HG03066 (cell line): ENCODE data around the gene UGT1A5.

ENCODE experiments used
- ATAC-seq: cut with Tn5 transposase; IDR thresholded peaks from one replicate; pipeline ENCODE4 v1.9.1; 2021; ENCODE audit warnings: low read depth; ENCODE audit not compliant: unreplicated experiment

UGT1A5 gene

GRCh38 chr2:233712611-233713261 is at the start of gene UGT1A5:
Gene UGT1A5, plus strand, starts transcription at chr2:233712907. Its CDS starts 85 bp downstream, at chr2:233712992.
- no peak for ATAC-seq

- ATAC-seq, result no peak
Observed at GRCh38 chr2:233663911-233664310, 48.8 kb upstream of the UGT1A5 start.

DNA sequence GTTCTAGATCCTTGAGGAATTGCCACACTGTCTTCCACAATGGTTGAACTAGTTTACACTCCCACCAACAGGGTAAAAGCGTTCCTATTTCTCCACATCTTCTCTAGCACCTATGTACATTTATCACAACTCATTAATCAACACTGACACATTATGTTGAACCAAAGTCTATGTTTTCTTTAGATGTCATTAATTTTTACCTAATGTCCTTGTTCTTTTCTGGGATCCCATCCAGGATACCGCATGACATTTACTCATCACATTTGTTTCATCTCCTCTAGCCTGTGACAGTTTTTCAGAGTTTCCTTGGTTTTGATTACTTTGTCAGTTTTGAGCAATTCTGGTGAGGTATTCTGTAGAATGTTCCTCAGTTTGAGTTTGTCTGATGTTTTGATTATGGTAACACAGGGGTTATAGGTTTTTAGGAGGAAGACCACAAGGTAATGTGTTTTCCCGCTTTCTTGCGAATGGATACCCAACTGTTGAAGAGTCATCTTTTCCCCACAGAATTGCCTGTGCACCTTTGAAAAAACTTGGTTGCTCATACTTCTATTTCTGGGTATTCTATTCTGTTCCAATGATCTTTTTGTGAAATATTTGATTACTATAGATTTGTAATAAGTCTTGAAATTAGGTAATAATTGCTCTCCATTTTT is 44.0 kb upstream of the UGT1A5 start:
- no peak for ATAC-seq

DNA sequence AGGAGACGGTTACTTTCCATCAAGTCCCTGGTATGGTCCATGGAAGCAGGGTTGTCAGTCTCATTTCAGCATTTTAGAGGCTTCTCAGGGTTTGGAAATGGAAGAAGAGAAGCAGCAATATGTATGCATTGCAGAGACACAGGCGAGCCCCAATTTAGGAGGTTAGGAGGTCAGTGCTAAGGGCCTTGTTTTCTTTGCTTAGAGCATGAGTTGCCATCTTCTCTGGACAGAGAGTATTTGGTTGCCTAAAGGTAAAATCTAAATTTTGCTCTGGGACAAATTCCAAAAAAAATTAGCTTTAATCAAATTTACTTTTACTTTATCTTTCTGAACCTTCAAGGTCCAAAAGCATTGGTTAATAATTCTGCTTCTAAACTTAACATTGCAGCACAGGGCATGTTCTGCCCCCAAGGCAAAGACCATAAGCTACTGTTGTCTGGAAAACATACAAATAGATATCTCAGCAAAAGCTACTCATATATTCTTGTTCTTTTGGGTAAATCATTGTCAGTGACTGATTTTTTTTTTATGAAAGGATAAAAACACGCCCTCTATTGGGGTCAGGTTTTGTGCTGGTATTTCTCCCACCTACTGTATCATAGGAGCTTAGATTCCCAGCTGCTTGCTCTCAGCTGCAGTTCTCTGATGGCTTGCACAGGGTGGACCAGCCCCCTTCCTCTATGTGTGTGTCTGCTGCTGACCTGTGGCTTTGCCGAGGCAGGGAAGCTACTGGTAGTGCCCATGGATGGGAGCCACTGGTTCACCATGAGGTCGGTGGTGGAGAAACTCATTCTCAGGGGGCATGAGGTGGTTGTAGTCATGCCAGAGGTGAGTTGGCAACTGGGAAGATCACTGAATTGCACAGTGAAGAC is 41.2 kb upstream of the UGT1A5 start, which contains the start of gene UGT1A9:
Gene UGT1A9, plus strand, starts transcription at position 609 of the 872 bp plus-strand sequence. Its CDS starts 37 bp downstream, at position 646.
- no peak for ATAC-seq

GRCh38 chr2:233672886-233673285 is 39.8 kb upstream of the UGT1A5 start:
- no peak for ATAC-seq

DNA sequence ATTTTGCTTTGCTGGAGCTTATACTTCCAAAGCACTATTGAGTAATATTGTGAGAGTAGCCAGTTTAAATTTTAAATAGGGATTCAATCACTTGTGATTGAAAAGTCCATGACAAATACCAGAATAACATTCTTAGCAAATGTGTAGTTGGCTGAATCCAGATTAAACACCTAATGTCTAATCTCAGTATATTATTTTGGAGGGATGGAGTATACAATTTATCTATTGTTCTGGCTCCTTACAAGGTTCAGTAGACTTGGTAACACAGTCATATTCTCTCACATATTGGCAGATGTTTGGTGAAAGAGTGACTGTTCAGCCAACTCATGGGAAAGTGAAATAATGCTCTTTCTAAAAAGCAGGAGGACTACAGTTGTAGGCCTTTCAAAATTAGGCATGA is 38.8 kb upstream of the UGT1A5 start:
- ATAC-seq, result no peak

DNA sequence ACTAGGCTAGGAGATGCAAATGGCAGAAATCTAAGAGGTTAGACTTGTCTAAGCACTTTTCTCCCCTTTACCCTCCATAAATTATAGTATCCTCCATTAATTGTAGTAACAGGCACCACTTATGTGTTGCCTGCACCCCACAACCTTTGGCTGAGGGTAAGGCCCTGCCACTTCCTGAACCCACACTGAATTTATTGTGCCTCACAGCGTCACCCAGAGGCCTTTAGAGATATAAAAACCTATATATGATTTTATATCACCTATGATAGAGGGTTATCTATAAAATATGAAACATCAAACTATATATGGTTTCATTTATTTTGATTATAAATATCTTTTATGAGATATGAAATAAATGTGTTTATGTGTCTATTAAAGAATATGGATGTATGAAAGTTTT is 38.4 kb upstream of the UGT1A5 start:
- ATAC-seq, result no peak

DNA sequence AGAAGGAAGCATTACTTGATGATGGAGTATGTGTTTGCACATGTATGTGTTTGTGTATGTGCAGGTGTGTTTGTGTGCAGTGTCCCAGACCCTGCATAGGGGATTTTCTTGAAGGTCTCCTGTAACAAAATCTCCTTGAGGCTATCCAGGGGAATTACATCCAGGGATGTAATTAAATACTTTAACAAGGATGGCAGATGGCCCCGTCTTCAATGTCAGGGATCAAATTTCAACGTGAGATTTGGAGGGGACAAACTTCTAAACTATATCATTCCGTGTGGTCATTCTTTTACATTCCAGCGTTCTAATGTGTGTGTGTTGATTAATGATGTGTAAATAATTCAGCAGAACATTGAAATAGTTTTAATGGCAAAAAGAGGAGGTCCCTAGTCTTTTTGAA is 37.7 kb upstream of the UGT1A5 start:
- ATAC-seq, result no peak

GRCh38 chr2:233676046-233676445 is 36.7 kb upstream of the UGT1A5 start:
- ATAC-seq, result no peak

DNA sequence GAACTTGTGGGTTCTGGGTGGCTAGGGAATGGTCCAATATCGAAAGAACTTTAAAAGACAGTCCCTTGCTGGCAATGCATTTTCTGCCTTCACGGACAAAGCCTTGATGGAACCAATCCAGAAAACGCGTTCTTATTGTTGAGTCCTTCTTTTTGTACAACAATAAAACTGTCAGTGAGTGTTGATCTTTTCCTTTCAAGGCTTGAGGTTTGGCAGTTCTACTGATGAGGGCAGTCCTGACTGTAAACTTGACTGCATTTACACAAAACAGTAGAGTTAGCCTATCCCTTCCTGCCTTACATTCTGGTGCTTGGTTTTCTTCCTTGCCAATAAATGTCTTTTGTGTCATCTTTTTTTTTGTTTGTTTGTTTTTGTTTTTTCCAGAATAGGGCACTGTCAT is 33.5 kb upstream of the UGT1A5 start:
- ATAC-seq, result no peak

GRCh38 chr2:233680361-233681045 is 32.2 kb upstream of the UGT1A5 start:
- ATAC-seq, result no peak

GRCh38 chr2:233681521-233682099 is 31.1 kb upstream of the UGT1A5 start, which contains the start of gene UGT1A7:
Gene UGT1A7, plus strand, starts transcription at chr2:233681901. Its CDS starts 37 bp downstream, at chr2:233681938.
- ATAC-seq, result no peak

GRCh38 chr2:233684640-233685039 is 28.1 kb upstream of the UGT1A5 start:
- no peak for ATAC-seq

GRCh38 chr2:233686928-233687327 is 25.8 kb upstream of the UGT1A5 start:
- ATAC-seq, result no peak

DNA sequence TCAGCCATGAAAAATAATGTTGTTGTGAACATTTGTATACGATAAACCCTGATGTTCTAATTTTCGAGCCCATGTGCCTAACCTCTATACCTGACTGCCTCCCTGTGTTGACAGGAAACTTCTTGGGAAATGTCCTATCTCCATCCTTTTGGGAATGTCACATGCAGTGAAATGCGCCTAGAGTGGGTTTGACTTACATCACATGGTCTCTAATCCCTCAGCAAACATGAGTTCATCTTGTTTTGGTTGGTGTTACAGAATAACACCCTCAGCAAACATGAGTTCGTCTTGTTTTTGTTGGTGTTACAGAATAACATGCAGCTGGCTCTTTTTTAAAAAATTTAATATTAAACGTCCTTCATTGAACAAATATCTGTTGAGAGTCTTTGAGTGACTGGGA is 24.4 kb upstream of the UGT1A5 start:
- no peak for ATAC-seq

DNA sequence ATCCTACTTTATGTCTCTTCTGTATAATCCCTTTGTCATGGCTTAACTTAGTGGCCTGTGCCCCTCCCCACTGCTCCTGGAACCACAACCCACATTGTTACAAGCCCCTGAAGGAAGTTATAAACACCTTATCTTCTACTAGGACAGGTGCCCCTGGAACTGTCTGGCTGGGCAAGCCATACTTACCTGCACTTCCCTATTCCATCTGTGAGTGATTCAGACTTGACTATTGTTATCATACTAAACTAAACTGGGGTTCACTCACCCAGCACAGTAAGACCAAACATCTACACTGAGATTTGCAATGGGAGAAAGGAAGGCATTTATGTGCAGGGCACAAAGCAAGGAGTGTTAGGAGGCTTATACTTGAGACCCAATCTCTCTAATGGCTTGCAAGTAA is 23.7 kb upstream of the UGT1A5 start:
- no peak for ATAC-seq

DNA sequence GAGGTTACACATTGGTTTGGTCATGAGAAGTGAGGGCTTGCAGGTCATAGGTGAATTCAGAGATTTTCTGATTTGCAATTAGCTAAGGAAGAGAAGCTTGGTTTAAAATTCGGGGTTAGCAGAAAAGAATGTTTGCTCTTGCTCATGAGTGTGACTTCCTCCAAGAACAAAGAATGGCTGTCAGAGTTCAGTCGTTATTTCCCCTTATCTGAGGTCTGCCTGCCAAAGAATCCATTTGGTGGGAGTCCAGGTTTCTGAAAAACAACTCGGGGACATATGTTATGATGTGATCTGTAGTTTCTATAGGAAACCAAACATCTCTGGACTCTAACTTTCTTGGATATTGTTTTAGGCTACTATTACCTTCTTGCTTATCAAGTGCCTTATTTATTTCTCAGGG is 23.2 kb upstream of the UGT1A5 start:
- no peak for ATAC-seq

DNA sequence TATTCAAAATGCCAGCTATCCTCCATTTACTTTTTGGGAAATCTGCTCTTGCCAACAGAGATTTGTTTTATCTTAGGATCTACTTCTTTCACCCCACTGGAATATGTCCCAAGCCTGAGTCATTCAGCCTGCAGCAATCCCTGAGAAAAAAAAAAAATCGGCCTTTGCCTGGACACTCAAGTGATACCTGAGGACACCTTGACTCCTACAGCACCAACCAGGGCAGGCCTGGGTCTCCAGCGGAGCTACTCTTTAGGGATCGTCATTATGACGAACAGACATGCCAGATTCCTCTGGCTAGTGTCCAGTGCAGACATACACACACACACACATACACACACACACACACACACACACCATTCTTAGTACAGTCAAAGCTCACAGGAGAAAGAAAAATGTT is 22.3 kb upstream of the UGT1A5 start:
- no peak for ATAC-seq

DNA sequence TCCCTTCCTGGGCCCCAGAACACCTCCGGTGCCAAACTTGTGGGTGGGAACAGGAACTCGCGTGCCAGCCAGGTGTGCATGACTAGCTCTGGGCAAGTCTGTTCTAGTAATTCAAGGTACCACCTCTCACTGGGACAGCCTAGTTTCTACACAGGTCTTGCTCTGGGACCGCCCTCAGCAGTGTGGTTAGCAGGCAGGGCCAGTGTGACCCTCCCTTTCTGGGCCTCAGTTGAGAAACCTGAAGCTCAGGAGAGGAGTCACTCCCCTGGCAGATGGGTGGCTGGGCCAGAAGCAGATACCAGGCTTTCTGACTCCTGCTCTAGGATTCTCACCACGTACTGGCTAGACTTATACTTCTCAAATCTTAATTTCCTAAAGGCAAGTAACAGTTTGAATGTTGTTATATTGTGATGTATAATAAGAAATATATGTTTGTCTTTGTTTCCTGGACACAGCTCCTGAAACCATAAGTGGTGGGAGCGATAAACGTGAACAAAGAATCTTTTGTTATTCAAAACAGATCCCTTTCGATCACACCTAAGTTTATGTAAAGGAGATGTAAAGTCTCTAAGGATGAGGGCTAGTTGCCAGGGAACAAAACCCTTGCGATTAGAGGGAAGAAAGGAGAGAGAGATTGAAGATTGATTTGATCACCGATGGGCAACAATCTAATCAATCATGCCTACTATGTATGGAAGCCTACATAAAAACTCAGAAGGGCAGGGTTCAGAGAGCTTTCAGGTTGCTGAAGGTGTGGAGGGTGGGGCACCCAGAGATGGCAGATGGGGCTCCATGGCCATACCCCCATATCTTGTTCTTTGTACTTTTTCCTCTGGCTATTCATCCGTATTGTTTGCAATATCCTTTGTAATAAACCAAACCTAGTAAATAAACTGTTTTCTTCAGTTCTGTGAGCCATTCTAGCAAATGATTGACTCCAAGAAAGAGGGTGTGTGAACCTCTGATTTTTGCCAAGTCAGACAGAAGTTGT is 21.0 kb upstream of the UGT1A5 start:
- ATAC-seq, result no peak
